Measurements from ENCODE around the gene FIBCD1.

FIBCD1 gene

GRCh38 chr9:130896233-130897014, 42.6 kb downstream of the FIBCD1 start, which contains the start of gene QRFP:
Gene QRFP, minus strand, starts transcription at chr9:130896812. Its CDS starts 2,974 bp downstream, at chr9:130893838.
- no peak for DNase-seq (ENCODE audit: low read depth in 1 of 2, low spot score in 1 of 2)

GRCh38 chr9:130895481-130896232, 43.4 kb downstream of the FIBCD1 start:
- no peak for DNase-seq (ENCODE audit: low read depth in 1 of 2, low spot score in 1 of 2)

DNA sequence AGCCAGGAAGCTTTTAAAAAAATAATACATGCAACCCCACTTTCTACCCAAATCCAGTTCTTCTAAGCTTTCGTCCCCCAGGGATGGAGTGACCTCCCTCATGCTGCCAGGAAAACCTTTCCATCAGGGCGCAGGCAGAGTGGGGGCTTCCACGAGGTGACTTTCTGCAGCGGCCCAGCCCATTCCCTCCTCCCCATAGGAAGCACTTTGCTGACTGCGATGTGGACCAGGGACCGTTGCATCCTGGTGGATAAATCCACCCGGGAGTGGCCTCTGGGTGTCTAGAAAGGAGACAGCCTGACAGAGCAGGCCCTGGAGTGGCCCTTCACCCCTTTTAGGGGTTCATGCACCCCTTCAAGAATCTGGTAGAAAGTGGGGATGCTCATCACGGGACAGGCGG, 44.0 kb downstream of the FIBCD1 start:
- no peak for DNase-seq (ENCODE audit: low read depth in 1 of 2, low spot score in 1 of 2)

DNA sequence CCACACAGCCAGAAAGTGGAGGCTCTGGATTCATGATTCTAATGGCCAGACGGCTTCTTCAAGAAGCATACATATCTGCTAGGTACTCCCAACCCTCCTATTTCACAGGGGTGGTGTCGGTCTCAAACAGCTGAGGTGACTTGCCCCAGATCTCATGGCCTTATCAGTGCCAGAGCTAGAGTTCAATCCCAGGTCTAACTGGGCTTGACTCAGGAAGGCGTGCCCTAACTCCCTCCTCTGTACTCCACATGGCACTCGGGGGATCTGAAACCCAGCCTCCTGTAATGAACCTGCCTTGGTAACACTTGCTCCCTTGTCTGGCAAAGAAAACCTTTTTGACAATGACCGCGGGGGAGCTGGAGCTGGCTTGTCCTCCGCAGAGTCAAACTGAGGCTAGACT, 44.5 kb downstream of the FIBCD1 start:
- DNase-seq (ENCODE audit: low read depth in 1 of 2, low spot score in 1 of 2) = no peak

GRCh38 chr9:130893341-130894101, 45.5 kb downstream of the FIBCD1 start:
- no peak for DNase-seq (ENCODE audit: low read depth in 1 of 2, low spot score in 1 of 2)

DNA sequence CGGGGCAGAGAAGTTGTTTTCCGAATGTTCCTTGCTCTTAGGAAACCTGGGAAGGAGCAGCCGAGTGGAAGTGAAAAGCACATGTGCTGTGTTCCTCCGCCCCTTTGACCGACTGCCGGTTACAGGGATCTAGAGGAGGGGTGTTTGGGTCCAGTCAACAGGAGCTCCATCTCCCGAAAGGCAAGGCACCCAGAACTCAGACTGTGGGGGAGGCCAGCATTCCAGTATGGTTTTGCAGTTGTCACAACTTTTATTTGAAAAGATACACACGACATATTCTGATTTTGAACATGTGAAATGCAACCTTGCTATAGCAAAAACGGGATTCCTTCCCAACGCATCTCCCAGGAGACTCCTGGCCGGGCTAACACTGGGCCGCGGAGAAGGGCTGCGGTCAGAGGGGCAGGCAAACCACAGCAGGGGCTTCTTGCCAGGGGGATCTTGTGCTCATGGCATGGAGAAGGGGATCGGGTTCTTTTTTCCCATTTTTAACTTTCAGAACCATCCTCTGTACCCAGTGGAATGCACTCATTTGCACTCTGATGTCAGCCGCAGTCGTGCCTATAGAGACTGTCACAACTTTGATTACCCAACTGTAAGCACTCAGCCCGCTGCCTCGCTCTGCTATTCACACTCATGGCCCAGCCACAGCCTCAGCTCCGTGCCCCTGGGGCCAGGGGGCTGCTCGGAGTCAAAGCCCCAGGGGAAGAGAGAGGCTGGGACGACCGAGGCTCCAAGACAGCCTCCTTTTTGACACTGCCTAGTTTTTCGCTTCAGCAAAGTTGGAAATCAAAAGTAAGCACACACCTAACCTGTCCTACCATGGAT, 46.4 kb downstream of the FIBCD1 start:
- DNase-seq (ENCODE audit: low read depth in 1 of 2, low spot score in 1 of 2) = no peak

GRCh38 chr9:130891688-130892476, 47.2 kb downstream of the FIBCD1 start:
- no peak for DNase-seq (ENCODE audit: low read depth in 1 of 2, low spot score in 1 of 2)

DNA sequence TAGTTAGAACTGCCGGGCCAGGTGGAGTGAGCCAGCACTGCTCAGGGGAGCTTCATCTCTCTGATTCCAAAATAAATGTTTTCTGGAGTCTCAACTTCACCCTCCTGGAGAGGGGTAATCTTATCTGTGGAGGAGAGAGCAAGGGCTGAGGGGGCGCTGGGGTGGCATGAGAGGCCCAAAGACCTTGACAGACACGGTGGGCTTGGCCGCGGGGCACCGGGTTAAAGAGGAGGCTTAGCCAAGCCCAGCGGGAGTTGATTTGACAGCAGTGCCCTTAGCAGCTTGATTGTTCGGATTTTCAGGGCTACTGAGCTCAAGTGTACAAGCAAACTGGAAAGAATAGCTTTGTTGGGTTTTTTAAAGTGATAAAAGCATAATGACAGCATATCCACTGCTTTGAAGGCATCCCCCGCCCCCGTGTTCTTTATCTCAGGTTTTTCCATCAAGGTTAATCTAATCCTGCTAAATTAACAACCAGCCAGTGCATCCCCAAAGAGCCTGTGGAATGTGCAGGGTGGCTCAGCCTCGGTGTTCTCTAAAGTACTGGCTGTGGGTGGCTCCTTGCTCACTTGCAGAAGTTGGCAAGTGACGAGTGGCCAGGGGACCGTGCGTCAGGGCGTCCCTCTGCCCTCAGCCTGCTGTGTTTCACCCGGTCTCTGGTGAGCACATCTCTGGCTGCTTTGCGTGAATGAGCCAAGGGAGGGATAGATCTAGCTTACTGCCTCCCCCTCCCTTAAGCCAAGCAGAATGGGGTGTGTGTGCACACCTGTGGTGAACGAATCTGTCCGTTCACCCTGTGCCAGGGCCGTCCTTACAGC, 48.0 kb downstream of the FIBCD1 start:
- DNase-seq (ENCODE audit: low read depth in 1 of 2, low spot score in 1 of 2) = no peak

- DNase-seq (ENCODE audit: low read depth in 1 of 2, low spot score in 1 of 2) = no peak
Observed at GRCh38 chr9:130890124-130890523, 48.9 kb downstream of the FIBCD1 start.

DNA sequence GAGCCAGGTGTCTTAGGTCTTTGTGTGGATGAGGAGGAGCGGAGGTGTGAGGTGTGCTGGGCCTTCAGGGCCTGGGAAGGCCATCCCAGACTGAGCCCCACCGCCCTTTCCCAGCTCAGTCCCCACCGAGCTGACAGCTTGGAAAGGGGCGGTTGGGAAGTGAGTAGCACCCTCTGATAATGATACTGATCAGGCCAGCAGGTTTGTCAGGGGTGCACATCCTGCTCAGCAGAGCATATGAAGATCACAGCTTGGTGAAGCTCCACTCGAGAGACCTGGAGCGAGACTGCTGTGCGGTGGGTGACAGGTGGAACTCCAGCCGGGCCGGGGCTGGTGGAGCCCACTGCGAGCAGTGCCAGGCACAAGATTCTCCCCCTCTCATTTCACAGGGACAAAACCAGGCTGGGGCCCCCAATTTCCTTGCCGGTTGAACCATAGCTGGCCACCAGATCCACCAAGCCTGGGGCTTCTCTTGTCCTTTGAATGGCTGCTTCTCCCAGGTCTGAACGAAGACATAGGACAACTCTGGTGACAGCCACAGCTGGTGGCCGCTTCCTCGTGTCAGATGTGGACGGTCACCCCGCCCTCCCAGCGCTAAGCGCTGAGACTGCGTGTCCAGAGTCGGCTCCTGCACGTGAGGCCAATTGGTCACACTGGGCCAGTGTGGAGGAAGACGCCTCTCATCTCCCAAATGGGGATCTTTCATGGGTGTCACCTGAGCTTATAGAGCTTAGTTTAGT, 50.7 kb downstream of the FIBCD1 start:
- DNase-seq (ENCODE audit: low read depth in 1 of 2, low spot score in 1 of 2) = no peak

DNA sequence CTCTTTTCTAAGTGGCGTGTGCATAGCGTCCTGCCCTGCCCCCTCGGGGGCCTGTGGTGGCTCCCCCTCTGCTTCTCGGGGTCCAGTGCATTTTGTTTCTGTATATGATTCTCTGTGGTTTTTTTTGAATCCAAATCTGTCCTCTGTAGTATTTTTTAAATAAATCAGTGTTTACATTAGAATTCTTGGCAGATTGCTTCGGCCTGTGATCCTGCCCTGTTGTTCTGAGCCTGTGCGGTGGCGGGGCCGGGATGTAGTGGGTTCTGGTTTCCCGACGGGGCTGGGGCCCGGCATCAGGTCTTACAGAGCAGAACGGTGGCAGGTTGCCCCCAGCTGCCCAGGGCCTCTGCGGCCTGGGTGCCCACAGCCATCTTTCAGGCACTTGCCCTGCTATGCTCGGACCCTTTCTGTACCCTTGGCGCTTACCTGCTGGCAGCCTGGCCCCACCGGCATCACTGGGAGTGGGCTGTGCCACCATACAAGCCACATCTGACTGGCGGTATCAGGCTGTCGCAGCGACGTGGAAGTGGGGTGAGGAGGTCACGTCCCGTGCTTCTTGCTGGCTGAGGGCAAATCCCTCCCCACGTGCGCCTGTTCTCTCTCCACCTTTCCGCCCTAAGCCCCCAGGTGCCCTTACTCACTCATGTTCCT, 51.4 kb downstream of the FIBCD1 start:
- DNase-seq (ENCODE audit: low read depth in 1 of 2, low spot score in 1 of 2) = no peak

GRCh38 chr9:130886981-130887380, 52.1 kb downstream of the FIBCD1 start:
- DNase-seq (ENCODE audit: low read depth in 1 of 2, low spot score in 1 of 2) = no peak

- no peak for DNase-seq (ENCODE audit: low read depth in 1 of 2, low spot score in 1 of 2)
Observed at GRCh38 chr9:130885484-130886375, 53.3 kb downstream of the FIBCD1 start.

DNA sequence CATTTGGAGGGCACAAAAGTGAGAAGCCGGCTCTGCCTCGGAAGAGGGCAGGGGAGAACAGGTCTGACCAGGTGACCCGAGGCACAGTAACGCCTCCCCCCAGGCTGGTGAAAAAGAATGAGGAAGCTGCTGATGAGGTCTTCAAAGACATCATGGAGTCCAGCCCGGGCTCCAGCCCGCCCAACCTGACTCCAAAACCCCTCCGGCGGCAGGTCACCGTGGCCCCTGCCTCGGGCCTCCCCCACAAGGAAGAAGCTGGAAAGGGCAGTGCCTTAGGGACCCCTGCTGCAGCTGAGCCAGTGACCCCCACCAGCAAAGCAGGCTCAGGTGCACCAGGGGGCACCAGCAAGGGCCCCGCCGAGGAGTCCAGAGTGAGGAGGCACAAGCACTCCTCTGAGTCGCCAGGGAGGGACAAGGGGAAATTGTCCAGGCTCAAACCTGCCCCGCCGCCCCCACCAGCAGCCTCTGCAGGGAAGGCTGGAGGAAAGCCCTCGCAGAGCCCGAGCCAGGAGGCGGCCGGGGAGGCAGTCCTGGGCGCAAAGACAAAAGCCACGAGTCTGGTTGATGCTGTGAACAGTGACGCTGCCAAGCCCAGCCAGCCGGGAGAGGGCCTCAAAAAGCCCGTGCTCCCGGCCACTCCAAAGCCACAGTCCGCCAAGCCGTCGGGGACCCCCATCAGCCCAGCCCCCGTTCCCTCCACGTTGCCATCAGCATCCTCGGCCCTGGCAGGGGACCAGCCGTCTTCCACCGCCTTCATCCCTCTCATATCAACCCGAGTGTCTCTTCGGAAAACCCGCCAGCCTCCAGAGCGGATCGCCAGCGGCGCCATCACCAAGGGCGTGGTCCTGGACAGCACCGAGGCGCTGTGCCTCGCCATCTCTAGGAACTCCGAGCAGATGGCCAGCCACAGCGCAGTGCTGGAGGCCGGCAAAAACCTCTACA, 54.2 kb downstream of the FIBCD1 start:
- no peak for DNase-seq (ENCODE audit: low read depth in 1 of 2, low spot score in 1 of 2)

GRCh38 chr9:130884111-130884531, 54.9 kb downstream of the FIBCD1 start:
- DNase-seq (ENCODE audit: low read depth in 1 of 2, low spot score in 1 of 2) = no peak

- no peak for DNase-seq (ENCODE audit: low read depth in 1 of 2, low spot score in 1 of 2)
Observed at GRCh38 chr9:130883479-130883878, 55.6 kb downstream of the FIBCD1 start.
